ENCODE results near the gene MTA1.

The MTA1 gene

DNA sequence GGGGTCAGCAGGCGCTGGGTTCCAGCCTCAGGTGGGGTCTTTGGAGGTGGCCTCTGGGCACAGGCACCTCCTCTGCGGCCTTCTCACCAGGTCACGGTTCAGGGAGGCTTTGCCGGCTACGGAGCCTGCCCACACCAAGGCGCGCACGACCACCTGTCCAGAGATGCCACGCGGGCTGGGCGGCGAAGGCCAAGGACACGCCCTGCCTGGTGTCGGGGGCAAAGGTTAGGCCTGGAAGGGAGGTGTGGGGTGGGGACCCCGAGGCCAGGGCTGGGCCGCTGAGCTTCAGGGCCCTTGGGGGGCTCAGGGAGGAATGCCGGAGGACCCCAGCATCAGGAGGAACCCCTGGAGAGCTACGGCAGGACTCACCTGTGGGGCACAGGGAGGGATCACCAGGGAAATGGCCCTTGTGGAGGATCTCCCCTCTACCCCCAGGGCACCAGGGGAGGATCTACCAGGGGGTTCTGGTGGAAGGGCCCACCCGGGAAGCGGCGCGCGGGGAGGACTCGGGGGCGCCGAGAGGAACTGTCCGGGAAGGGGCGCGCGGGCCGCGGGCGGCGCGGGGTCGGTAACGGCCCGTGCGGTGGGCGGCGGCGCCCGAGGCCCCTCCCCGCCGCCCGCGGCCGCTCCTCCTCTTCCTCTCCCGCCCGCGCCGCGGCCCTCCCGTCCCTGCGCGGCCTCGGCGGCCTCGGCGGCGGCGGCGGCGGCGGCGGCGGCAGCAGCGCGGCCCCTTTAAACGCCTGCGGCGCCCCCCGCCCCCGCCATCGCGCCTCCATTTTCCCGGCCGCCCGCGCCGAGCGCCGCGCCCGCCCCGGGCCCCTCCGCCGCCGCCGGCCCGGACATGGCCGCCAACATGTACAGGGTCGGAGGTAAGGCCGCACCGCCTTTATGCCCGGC is at the start of gene MTA1:
MTA1 (plus strand) TSS at position 633 of the 897 bp plus-strand sequence; CDS start at position 842, 209 bp downstream.
- DNase-seq: peak in 1 of 2 experiments; percentile 42

DNA sequence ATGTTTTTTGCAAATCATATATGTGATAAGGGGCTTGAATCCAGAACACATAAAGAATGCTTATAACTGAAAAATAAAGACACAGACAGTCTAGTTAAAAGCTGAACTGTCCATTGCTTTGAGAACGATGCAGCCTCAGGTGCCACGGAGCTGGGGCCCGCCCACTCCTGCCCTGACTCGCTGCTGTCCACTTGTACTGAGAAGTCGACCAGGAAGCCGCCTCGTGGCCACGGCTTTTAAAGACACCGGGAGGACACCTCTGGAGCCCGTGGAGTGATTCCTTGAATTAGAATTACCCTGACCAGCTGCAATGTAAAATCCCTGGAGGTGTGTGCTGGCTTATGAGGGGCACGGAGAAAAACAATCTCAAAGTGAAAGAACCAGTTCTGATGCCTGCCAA is 45.2 kb upstream of the MTA1 start:
- no peak for DNase-seq

DNA sequence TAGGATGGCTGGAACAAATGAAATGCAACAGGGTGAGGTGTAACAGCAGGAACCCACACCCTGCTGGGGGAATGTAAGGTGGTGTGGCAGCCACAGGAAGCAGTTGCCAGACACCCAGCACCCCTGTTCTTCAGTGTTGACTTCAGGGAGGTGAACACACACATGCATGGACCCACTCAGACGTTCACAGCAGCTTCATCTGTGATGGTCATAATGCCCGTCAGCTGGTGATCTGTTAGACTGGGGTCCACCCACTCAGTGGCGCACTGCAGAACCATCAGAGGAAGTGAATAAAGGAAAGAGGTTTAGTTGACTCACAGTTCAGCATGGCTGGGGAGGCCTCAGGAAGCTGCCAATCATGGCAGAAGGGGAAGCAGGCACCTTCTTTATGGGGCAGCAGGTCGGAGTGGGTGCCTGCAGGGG is 44.0 kb upstream of the MTA1 start:
- no peak for DNase-seq

DNA sequence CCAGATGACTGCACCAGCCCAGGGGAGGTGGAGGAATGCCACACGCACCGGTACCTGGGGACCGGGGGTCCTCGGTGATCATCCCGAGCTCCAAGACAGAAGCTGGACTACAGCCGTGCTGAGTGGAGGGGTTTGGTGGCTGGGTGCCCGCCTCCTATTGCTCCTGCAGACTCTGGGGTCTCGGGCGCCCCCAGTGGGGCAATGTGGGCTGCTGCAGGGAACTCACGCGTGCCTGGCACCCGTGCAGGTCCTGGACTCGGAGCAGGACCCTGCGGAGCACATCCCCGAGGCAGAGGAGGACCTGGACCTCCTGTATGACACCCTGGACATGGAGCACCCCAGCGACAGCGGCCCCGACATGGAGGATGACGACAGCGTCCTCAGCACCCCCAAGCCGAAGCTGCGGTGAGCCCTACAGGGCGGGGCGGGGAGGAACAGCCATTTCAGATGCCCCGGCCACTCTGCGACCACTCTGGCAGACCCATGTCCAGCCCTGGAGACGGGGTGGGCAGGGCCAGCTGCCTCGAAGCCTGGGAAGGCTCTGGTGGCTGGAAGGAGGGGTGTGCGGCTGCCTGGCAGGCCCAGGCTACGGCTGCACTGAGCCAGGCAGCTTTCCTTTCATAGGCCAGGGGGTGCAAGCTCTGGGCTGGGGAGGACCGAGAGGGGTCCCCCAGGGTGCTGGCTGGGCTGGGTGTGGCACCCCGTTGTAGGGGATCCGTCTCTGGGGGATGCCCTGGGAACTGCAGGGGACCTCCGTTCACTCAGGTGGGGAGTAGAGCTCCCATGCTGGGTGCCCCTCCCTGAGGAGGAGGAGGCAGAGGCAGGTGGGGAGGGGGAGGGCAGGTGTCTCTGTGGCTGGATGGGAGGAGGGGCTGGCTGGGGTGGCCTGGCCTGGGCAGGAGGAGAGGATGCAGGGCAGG is 42.8 kb upstream of the MTA1 start:
- no peak for DNase-seq

DNA sequence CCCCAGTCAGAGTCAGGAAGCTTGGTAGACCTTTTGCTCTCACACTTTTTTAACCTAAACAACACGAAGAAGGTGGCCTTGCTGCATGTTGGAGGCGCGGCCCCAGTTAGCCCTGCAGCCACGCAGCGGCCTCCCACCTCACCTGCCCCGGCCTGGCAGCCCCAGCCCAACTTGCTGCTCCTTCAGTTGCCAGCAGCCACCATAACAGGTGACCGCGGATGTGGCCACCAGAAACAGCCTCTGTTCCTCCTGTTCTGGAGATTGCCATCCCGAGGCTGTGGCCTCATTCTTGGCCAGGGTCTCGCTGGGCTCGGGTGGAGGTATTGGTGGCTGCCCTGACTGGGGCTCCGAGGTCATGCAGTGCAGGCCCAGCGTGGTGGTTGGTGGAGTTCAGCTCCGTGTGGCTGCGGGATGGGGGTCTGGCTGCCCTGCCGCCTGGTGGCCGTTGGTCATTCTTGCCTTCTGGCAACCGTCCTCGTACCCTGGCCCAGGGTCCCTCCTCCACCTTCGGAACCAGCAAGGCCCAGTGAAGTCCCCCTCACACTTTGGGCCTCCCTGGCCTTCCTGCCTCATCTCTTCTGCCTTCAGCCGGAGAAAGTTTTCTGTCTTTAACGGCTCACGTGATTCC is 42.0 kb upstream of the MTA1 start:
- DNase-seq: no peak

DNA sequence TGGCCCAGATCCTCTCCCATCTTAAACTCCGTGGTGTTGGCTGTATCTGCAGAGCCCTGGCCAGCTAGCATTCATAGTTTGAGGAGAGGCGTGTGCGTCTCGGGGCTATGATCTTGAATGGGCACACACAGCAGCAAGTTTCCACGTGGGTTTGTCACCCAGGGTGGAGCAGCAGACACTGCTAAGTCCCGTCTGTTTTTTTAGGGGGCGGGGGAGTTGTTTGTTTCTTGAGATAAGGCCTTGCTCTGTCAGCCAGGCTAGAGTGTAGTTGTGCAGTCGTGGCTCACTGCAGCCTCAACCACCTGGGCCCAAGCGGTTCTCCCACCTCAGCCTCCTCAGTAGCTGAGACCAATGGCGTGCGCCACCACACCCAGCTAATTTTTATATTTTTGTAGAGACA is 41.4 kb upstream of the MTA1 start:
- no peak for DNase-seq

DNA sequence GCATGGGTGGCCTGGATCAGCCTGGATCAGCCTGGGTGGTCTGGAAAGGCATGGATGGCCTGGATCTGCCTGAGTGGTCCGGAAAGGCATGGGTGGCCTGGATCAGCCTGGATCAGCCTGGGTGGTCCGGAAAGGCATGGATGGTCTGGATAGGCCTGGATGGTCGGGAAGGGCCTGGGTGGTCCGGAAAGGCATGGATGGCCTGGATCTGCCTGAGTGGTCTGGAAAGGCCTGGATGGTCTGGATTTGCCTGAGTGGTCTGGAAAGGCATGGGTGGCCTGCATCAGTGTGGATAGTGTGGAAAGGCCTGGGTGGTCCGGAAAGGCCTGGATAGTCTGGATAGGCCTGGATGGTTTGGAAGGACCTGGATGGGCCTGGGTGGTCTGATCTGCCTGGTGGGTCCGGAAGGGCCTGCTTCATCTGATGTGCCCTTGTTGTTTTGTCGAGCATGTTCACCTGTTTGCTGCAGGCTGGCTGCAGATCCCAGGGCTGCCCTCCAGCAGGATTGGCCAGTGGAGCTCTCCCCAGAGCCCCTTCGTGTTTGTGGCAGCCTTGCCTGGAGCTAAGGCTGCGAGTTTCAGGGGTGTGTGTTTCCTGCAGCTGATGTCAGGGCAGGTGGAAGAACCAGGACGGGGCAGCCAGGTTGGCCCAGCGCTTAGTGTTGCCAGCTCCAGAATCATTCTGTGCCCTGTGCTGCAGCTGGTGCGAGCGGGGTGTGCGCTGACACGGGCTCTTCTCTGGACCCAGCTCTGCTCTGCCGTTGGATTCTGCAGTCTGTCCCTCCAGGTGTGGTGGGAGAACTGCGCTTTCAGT is 40.5 kb upstream of the MTA1 start:
- DNase-seq: no peak

DNA sequence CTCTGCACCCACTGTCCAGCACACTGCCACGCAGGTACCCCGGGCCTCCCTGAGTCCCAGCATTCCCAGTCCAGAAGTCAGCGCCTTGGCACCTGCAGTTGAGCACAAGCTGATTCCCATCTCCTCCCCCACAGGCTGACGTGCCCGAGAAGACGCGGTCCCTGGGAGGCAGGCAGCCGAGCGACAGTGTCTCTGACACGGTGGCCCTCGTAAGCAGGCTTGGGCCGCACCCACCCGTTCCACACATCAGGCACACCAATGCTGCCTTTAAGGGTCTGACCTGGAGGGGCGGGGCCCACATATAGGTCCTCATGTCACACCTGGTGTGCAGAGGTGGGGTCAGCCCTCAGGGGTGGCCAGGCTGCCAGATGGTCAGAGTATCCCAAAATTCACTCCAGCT is 39.7 kb upstream of the MTA1 start:
- DNase-seq: no peak

DNA sequence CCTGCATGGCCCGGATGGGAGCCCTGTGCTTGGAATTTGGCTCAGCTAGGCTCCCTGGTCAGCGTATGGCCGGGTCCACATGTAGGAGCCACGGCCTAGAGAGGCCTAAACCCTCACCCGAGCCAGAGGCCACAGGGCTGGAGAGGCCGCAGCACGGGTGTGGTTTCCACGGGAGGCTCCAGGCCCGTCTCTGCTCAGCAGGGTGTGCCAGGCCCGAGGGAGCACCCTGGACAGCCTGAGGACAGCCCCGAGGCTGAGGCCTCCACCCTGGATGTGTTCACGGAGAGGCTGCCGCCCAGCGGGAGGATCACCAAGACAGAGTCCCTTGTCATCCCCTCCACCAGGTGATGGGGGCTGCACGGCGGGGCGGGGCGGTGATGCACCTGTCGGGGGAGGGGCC is 38.9 kb upstream of the MTA1 start:
- DNase-seq: no peak

DNA sequence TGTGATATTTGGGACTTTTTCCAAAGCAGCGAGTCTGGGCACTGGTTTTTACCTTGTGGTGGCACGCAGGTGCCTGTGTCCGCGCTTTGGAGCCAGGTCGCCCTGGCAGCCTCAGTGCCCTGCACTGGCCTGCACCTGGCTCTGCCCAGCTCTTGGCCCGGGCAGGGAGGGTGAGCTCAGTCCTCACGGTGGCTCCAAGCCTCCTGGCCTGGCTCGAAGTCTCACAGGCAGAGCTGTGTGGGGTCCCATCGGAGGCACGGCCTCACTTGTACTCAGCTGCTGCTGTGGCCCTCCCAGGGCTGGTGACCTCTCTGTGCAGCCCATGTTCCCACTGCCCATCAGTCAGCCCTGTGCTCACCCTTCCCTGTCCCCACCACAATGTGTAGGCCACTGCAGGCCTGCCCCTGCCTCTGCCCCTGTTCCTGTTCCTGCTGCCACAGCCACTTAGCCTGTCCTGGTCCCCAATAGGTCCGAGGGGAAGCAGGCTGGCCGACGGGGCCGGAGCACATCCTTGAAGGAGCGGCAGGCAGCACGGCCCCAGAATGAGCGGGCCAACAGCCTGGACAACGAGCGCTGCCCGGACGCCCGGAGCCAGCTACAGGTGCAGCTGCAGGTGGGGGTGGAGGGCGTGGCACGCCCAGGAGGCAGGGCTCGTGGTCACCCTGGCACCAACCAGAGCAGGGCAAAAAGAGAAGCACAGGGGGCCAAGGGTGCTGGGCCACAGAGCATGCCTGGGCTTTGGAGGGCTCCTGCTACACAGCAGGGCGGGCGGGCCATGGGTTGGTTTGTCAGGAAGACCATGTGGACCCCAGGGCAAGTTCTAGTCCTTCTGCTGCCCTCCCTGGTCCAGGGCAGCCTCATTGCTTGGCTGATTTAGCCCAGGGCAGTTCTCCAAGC is 37.9 kb upstream of the MTA1 start:
- no peak for DNase-seq

DNA sequence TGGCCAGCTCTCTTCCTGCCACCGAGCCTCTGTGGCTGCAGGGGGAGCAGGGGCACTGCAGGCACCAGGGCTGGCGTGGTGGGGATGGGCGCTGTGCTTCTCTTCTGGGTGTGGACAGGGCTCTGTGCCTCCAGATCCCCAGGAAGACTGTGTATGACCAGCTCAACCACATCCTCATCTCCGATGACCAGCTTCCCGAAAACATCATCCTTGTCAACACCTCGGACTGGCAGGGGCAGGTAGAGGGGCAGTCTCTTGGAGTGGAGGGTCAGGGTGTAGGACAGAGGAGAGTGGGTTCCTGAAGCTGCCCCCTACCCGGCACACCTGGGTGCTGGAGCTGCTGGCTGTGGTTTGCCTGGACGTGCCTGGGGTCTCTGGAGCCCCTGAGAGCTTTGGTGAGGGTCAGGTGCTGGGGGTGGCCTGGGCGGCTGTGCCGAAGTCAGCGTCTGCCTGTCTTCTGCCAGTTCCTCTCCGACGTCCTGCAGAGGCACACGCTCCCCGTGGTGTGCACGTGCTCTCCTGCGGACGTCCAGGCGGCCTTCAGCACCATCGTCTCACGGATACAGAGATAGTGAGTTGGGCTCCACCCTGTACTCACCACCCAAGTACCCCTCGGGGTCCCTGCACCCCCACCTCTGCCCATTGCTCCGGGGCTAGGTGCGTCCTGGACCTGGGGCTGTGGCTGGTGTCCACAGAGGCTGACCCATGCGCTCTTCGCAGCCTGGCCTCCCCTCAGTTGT is 37.1 kb upstream of the MTA1 start:
- DNase-seq: no peak

DNA sequence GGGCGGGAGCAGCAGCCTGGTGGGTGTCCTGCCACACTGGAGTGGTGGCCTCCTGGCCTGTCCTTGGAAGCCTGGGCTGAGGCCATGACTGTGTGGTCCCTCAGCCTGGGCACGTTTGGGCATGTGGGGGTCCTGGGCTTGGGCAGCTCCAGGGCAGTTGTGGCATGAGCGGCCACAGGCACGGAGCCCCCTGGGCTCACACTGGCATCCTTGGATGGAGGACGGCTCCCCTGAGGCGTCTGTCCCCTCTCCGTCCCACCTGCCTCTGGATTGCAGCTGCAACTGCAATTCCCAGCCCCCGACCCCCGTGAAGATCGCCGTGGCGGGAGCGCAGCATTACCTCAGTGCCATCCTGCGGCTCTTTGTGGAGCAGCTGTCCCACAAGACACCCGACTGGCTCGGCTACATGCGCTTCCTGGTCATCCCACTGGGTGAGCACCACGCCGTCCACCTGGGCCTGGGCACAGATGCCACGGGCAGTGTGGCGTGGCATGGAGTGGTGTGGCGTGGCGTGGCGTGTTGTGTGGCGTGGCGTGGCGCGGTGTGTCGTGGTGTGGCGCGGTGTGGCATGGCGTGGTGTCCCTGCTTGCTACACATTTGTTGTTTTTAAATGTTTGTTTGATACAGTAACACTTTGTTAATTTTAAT is 36.4 kb upstream of the MTA1 start:
- DNase-seq: no peak

DNA sequence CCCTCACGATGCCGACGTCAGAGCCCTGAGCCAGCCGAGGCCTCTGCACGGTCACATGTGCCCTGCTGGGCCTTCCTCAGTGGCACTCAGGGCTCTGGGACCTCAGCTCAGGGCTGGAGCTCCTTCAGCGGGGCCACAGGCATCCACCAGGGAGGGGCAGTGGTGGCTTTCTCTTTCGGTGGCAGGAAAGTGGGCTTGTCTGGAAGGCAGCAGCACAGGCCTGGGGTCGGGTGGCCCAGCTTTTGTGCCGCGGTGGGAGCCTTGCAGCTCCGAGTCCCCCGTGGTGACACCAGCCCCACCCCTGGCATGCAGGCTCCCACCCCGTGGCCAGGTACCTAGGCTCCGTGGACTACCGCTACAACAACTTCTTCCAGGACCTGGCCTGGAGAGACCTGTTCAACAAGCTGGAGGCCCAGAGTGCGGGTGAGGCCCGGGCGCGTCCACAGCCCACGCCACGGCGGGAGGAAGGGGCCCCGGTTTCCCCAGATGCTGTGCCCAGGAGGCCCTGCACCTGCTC is 35.5 kb upstream of the MTA1 start:
- DNase-seq: no peak

DNA sequence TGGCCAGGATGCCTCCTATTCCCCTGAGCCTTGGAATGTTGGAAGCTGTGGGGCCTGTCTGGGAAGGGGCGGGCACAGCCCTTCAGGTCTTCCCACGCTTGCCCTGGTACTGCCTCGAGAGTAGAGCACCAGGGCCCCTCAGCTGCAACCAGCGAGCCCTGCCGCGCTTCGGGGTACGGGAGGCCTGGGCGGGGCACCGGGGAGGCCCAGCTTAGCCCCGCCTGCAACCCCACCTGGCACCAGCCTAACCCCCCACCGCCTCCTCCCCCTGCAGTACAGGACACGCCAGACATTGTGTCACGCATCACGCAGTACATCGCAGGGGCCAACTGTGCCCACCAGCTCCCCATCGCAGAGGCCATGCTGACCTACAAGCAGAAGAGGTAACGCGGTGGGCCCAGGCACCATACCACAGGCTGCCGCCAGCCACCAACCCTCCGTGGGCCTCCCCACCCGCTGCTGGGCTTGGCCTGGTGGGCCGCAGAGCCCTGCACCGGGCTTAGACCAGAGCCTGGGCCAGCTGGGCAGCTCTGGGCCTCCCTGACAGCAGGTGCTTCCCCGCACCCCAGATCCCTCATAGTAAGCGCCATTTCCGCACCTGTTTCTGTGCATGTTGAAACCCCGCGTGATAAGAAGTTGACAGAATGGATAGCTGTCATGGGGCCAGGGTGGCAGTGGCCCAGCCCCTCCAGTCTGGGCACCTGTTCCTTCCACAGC is 34.9 kb upstream of the MTA1 start:
- no peak for DNase-seq

DNA sequence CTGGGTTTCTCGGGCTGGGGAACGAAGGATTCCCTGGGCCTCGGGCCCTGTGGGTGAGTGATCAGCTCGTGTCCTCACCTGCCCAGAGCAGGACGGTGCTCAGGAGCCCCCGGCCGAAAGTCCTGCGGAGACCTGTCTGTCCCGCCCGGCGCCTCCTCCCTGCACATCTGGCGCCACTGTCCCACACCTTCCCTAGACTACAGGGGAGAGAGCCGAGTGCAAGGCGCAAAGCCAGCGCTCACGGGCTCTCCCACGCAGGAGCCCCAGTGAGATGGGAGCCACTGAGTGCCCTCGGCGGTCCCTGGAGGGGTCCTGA is 34.3 kb upstream of the MTA1 start:
- no peak for DNase-seq

DNA sequence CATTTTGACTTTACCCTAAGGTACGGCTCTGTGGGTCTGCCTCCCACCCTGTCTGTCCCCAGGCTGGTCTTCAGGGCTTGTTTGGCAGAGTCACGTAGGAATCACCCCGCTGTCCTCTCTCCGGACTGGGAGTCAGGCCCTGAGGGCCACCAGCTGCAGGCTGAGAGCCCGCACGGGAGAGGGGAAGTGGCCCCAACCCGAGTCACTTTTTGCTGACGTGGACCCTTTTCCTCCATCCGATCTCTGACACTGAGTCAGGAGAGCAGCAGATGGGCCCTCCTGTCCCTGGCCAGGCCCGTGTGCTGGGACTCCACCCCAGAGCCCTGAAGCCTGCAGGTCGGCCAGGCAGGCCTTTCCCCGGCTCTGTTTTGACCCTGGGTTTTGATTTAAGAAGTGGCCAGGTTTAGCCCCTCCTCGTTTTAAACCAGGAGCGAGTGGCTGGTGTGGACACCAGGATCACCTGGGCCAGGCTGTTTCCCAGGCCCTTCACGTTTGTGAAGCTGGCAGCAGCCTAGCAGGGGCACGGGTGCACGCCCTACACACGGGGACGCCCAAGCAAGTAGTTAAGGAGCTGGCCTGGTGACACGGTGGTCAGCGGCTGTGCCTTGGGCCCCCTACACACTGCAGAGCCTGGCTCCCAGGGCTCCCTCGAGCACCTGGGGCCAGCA is 33.8 kb upstream of the MTA1 start:
- DNase-seq: no peak

DNA sequence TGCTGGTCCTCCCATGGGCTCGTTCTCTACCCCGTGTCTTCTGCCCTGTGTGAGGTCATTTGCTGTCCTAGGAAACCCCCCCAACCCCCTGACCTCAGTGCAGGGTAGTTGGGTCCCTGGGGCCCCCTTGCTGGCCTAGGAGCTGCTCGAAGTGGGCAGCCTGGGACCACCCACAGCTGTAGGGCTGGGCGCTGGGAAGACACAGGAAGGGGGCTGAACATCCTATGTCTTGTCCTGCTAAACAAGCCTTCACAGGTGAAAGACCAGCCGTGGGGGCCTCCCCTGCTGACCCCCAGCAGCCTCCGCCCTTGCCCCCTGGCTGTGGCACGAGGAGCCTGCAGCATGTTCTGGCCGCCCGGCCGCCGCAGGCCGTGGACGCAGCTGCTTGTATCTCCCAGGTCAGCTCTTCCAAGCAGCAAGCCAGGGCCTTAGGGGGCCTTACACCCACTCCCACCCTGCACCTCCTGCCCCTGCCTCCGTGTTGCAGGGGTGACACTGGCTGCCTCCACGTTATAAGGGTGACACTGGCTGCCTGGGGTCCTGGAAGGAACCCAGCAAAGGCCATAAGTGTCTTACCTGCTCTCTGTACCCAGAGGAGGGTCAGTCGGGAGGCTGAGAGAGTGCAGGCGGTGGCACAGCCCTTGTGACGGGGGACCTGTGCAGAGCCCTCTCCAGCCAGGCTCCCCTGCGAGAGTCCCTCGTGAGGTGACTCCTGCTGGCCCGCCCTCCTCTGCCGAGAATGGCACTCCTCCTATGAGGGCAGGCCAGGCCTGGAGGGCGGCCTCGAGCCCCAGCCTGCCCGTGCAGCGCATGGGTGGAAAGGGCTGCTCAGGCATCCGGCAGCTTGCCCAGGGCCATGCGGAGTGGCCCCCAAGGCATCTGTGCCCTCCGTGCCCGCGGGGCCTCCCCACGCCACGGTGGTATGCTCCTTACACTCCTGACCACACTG is 32.8 kb upstream of the MTA1 start:
- DNase-seq: no peak

DNA sequence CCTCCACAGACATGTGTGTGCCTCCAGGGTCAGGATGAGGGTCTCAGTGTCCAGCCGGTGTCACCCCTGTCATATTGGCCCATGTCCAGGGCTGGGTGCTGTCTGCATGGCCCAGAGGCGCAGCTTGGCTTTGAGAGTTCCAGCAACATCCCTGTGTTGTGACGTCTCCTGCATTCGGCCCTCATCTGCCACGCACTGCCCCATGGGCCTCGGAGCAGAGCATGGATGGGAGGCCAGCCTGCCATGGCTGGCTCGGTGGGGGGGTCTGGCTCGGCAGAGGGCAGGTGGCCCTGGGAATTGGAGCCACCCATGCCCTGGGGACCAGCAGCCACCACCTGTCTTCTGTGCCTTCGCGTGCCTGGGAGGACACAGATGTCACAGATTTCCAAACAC is 32.1 kb upstream of the MTA1 start:
- DNase-seq: no peak
